ENCODE measurements around the gene EPGN.

The EPGN gene, protein sequence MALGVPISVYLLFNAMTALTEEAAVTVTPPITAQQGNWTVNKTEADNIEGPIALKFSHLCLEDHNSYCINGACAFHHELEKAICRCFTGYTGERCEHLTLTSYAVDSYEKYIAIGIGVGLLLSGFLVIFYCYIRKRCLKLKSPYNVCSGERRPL

DNA sequence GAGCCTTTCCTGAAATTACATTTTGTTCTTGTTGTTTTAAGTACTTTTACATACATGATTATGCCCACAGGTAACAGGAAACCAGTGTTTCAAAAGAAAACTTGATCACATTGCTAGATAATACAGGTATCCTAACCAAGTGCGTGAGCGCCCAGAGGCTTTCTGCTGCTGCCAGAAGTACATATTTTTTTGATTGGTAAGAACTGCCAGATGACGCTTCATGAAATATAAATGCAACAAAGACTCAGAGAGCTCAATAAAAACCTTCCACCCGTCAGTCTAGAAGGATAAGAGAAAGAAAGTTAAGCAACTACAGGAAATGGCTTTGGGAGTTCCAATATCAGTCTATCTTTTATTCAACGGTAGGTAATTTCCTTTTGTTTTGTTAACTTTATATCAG, at the start of gene EPGN:
Gene EPGN, plus strand, starts transcription at position 256 of the 400 bp plus-strand sequence. Its CDS starts 64 bp downstream, at position 320.
- TF ChIP-seq, protein P1, sequence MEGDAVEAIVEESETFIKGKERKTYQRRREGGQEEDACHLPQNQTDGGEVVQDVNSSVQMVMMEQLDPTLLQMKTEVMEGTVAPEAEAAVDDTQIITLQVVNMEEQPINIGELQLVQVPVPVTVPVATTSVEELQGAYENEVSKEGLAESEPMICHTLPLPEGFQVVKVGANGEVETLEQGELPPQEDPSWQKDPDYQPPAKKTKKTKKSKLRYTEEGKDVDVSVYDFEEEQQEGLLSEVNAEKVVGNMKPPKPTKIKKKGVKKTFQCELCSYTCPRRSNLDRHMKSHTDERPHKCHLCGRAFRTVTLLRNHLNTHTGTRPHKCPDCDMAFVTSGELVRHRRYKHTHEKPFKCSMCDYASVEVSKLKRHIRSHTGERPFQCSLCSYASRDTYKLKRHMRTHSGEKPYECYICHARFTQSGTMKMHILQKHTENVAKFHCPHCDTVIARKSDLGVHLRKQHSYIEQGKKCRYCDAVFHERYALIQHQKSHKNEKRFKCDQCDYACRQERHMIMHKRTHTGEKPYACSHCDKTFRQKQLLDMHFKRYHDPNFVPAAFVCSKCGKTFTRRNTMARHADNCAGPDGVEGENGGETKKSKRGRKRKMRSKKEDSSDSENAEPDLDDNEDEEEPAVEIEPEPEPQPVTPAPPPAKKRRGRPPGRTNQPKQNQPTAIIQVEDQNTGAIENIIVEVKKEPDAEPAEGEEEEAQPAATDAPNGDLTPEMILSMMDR (IDR thresholded peaks at IDR 0.05; ENCODE audit: extremely low read depth, missing control alignments), result no peak
- no peak for DNase-seq (ENCODE audit: low spot score)

DNA sequence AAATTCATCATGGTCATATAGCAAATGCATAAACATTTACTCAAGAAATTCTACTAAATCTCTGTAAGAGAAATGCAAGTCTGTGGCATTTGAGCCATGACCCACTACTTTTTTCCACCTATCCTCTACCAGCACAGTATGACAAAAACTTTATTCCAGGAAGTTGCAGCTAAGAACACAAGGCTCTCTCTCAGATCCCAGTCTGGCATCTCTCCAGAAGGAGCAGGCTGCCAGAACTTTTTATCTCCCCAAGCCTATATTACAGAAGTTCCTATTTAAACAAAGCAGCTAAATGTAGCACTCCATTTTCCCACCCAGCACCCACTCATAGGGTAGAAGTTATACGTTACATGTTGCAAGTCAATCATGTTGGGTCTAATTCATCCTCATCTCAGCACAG, 49.3 kb upstream of the EPGN start:
- DNase-seq (ENCODE audit: low spot score), result no peak
- TF ChIP-seq, protein P1 (IDR thresholded peaks at IDR 0.05; ENCODE audit: extremely low read depth, missing control alignments), result no peak

DNA sequence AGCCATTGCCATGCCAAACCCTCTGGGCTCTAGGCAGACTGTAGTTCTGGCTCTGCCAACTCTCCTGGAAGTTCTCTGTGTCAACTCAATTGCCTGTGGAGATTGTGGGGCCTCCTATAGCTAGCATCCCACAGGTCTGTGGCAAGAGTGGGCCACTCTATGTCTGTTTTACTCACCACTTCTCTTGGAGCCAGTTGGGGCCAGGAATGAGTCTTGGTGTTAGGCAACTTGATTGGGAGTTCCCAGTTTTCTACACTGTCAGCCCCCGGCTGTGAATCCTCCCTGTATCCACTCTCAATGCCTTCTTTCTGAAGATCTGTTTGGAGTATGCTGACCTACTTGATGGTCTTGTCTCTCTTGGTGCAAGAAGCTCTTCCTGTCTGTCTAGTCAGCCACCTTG, 48.2 kb upstream of the EPGN start:
- DNase-seq (ENCODE audit: low spot score), result no peak
- TF ChIP-seq, protein P1 (IDR thresholded peaks at IDR 0.05; ENCODE audit: extremely low read depth, missing control alignments), result no peak

DNA sequence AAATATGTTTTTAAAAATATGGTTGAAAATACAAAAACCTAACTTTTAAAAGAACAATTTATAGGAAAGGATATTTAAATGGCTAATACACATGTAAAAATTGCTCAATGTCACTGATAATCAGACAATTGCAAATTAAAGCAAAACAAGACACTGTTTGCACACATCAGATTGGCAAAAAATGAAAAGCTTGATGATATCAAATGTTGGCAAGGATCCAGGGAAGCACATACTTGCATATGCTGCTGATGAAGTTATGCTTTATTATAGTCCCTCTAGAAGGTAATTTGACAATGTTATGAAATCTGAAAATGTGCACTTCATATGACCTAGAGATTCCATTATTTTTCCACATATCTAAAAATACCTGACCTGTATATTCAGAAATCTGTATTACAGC, 45.7 kb upstream of the EPGN start:
- no peak for DNase-seq (ENCODE audit: low spot score)
- TF ChIP-seq, protein P1 (IDR thresholded peaks at IDR 0.05; ENCODE audit: extremely low read depth, missing control alignments), result no peak

DNA sequence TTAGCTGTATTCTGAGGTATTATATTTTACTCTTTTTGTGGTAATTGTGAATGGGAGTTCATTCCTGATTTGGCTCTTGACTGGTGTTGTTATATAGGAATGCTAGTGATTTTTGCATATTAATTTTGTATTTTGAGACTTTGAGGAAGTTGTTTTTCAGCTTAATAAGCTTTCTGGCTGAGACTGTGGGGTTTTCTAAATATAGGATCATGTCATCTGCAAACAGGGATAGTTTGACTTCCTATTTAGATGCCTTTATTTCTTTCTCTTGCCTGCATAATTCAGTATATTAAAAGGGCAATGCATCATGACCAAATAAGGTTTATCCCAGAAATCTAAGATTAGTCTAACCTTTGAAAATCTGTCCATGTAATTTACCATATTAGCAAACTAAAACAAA, 44.7 kb upstream of the EPGN start:
- DNase-seq (ENCODE audit: low spot score), result no peak
- TF ChIP-seq, protein P1 (IDR thresholded peaks at IDR 0.05; ENCODE audit: extremely low read depth, missing control alignments), result no peak

DNA sequence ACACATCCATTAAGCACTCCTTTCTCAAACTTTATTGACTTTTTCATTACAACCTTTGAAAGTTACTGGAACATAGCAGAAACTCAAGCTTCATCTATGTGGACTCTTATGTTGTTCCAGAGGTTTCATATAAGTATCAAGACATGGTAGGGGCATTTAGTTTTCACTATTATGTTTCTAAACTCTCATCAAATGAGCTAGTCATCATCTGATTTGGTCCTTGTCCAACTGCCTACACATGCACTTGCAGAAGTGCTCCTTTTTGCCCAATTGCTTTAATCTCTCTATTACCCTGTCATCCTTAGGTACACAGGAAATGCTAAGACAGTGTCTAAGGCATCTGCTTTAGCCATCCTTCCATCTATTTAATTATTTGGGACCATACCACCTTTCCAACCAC, 42.2 kb upstream of the EPGN start:
- TF ChIP-seq, protein P1 (IDR thresholded peaks at IDR 0.05; ENCODE audit: extremely low read depth, missing control alignments), result no peak
- DNase-seq (ENCODE audit: low spot score), result no peak

DNA sequence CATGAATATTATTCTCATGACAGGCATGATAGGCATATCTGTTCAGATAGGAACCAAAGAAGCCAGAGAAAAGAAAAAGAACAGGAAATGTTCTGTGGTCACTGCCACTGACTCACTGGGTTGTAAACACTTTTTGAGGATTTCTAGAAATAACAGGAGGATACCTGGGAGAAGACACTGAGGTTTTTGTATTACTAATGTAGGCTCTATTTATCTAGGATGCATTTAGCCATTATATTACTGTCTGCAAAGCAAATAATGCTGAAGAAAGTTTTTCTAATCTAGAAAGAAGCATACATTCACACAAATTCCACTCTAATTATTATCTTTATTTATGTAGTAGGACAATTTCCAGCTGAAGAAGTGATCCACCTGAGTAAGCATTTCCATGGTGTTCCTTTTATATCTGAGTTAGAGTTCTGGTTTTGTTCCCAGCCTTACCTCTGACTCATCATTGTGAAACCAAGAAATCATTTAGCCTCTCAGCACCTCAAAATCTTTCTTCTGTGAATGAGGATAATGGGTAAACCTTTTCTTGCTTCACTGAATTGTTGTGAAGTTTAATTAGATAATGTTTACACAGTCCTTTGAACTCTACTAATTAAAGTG, 40.2 kb upstream of the EPGN start:
- DNase-seq (ENCODE audit: low spot score), result no peak
- TF ChIP-seq, protein P1 (IDR thresholded peaks at IDR 0.05; ENCODE audit: extremely low read depth, missing control alignments), result no peak
